ENCODE measurements around the gene MICU1.
A peak's percentile ranks its signal among the peaks of the same experiment; 100 is the strongest.
"Not testable (repeated sequence)": the region's sequence is repeated elsewhere in the genome, so short reads cannot be mapped to it uniquely, and the experiment has no call there.

MICU1 gene

DNA sequence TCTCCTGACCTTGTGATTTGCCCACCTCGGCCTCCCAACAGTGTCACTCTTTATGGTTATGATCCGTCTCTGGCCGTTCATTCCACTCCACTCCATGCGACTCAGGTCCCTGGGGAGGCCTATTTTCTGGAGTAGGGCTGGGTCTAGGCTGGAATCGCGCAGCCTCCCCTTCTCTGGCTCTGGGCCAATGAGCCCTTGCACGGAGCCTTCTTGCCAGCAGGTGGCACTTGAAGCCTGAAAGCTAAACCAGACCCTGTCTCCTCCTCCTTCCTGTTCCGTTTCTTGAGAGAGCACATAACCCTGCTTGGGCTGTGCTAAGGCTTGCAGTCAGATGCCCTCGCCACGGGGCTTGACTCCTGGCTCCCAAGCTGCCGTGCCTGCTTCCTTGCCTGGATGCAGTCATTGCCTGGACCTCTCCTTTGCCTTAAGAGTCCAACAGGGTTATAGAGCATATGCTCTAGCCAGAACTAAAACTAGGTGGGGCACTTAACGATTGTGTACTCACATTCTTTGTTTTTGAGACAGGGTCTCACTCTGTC is 261.6 kb downstream of the MICU1 start:
- FAIRE-seq (peak; percentile 98), DNase-seq (ENCODE audit: extremely low spot score, insufficient read length, low read depth) (peak; percentile 77)

GRCh38 chr10:72356987-72357386 is 268.9 kb downstream of the MICU1 start:
- DNase-seq (ENCODE audit: extremely low spot score, insufficient read length, low read depth) (no peak), FAIRE-seq (no peak)

DNA sequence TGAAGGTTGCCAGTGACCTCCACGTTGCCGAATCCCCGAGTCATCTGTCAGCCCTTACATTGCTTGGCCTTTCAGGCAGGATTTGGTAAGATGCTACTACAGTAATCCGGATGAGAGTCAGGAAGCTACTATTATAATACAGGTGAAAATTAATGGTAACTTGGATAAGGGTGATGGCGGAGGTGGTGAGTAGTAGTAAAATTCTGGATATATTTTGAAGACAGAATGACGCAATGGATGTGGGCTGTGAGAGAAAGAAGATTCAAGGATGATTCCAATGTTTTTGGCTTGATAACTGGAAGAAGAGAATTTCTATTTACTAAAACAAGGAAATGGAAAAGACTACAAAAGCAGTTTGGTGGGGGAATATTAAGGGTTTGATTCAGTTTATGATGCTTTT is 269.8 kb downstream of the MICU1 start:
- FAIRE-seq, result no peak
- no peak for DNase-seq (ENCODE audit: extremely low spot score, insufficient read length, low read depth)

DNA sequence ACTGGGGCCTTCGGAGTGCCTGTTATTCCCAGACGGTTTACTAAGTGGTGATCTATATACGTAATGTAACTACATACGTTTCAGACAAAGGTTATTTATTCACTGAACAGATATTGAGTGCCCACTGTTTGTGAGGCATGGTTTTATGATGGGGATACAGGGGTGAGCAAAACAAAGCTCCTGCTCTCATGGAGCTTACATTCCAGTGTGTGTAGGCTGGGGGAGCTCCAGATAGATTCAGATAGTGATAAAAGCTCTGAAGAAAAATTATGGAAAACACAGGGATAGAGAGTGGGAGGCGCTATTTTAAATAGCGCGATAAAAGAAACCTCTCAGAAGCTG is 270.7 kb downstream of the MICU1 start:
- no peak for FAIRE-seq
- no peak for DNase-seq (ENCODE audit: extremely low spot score, insufficient read length, low read depth)

- peak; percentile 89 for FAIRE-seq
- peak; percentile 87 for DNase-seq (ENCODE audit: extremely low spot score, insufficient read length, low read depth)
These were observed 271.3 kb downstream of the MICU1 start, which contains the start of gene DNAJB12 for GRCh38 chr10:72354356-72355213. Gene DNAJB12 (minus strand): TSS chr10:72354919. CDS start chr10:72354897, 22 bp downstream.

DNA sequence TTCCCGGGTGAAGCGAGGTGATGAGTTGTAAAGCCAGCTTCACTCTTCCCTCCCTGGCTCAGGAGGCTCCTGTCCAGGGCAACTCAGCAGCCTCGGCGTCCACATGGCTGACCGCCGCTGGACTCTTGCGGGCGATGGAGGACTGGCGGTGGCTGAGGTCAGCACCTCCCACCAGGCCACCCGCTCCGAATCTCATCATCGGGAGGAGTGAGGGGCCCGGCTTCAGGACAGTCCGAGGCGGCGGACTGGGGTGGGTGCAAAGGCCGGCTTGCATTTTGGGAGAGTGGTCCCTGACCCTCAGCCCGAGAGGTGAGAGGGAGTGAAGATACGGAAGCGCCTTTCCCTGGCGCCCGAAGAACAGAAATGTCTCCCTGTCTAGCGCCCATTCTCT is 271.9 kb downstream of the MICU1 start:
- DNase-seq (ENCODE audit: extremely low spot score, insufficient read length, low read depth) (no peak), FAIRE-seq (no peak)

DNA sequence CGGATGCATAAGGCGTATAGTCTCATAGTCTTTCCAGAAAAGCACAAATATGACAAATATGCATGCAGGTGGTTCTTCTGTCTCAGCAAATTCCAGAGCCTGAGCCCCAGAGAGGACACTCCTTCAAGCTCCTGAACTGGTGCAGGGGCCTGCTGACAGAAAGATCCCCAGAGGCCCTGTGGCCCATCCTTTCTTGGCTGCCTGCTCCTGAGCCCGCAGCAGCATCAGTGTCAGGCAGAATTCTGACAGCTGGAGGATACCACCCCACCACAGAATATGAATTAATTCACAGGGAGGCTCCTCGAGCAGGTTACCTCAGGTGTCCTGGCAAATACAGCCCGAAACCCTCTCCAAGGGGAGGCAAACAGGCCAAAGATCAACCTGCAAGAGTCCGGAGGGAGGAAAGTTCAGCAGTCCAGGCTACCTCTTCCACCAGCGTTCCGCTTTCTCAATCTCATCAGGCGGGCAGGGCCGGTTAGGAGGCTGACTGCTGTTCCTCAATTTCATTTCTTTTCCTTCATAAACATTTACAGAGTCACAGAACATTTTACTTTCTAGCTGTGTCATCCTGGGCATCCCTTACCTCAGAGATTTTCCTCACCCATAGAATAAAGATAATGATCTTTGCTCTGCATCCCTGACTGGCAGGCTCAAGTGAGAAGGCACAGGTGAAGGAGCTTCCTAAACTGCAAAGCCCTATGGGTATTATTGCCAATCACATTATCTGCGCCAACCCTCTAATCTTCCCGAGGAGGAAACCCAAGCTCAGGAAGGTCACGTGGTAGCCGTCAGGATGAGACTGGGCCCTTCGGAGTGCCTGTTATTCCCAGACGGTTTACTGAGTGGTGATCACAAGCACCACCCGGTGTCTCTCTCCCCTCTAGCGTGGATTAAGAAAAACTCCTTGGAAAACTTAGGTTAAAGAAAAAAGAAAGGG is 272.6 kb downstream of the MICU1 start:
- no peak for FAIRE-seq
- DNase-seq (ENCODE audit: extremely low spot score, insufficient read length, low read depth), result no peak

DNA sequence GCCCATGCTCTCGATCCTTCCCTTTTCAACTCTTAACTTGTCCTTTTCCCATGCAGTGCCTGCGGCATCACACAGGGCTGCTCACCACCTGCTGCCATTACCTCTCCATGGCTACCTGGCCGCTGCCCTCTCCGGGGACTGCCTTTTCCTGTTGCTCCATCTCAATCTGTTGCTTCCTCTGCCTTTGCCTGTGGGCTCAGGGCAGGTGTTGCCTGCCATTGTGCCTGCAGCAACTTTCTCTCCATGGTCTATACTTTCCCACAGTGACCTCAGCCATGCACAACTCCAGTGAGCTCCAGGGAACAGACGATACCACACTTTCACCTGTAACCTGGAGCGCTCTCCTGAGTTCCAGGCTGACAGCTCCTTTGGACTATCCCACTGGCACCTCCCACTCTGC is 274.4 kb downstream of the MICU1 start:
- DNase-seq (ENCODE audit: extremely low spot score, insufficient read length, low read depth), result no peak
- FAIRE-seq, result no peak

GRCh38 chr10:72349438-72349837 is 276.4 kb downstream of the MICU1 start:
- DNase-seq (ENCODE audit: extremely low spot score, insufficient read length, low read depth), result no peak
- no peak for FAIRE-seq

DNA sequence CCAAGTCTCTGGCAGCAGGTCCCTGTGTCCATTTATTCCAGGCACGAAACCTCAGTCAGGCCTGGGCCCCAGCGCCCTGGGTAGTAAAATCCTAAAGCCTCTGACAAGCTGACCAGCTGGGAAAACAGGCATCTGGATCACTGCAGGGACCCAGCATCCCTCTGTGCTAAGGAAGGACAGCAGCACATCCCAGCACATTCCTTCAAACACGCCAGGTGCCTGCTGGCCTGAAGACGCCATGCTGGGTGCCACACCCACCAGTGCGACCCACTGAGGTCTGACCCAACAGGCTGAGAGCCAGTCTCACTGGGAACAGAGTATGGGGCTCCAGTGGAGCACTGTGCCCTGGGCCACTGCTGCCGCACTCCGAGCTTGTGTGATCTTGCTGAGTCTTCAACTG is 277.6 kb downstream of the MICU1 start:
- DNase-seq (ENCODE audit: extremely low spot score, insufficient read length, low read depth) (no peak), FAIRE-seq (no peak)

- not testable (repeated sequence) for FAIRE-seq; DNase-seq (ENCODE audit: extremely low spot score, insufficient read length, low read depth)
These were observed 279.8 kb downstream of the MICU1 start for GRCh38 chr10:72346117-72346516.

DNA sequence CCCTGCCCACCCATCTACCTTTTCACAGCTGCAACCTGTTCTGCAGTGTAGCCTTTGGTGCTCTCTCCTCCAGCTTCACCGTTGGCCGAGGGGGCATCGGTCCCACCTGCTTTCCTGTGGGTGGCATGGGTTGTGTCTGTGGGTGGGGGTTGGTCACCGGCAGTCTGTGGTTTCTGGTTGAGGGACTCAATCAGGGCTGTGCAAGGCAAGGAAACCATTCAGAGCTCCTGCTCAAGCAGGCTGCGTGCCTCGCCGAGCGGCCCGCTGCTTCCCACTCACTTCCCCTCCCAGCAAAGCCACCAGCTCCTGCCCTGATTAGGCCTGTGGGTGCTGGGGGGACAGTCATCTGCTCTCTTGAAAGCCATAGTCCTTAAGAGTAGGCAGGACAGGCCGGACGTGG is 280.9 kb downstream of the MICU1 start:
- FAIRE-seq, result peak; percentile 71
- no peak for DNase-seq (ENCODE audit: extremely low spot score, insufficient read length, low read depth)

DNA sequence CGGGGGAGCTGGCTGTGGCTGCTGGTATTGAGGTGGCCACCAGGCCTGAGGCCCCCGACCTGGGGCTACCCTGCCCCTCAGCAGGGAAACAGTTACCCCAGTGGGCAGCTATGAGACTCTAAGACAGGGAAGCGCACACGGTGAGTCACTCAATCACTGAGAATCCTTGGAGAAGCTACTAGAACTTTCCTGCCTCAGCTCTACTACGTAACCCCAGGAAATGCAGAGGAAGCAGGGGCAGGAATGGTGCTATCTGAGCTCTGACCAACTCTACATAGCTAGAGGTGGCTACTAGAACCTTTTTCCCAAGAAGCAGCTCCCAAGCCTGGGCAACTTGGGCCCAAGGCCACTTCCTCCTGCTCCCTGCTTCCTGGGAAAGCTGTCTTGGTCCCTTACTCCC is 283.0 kb downstream of the MICU1 start:
- FAIRE-seq (no peak), DNase-seq (ENCODE audit: extremely low spot score, insufficient read length, low read depth) (no peak)

DNA sequence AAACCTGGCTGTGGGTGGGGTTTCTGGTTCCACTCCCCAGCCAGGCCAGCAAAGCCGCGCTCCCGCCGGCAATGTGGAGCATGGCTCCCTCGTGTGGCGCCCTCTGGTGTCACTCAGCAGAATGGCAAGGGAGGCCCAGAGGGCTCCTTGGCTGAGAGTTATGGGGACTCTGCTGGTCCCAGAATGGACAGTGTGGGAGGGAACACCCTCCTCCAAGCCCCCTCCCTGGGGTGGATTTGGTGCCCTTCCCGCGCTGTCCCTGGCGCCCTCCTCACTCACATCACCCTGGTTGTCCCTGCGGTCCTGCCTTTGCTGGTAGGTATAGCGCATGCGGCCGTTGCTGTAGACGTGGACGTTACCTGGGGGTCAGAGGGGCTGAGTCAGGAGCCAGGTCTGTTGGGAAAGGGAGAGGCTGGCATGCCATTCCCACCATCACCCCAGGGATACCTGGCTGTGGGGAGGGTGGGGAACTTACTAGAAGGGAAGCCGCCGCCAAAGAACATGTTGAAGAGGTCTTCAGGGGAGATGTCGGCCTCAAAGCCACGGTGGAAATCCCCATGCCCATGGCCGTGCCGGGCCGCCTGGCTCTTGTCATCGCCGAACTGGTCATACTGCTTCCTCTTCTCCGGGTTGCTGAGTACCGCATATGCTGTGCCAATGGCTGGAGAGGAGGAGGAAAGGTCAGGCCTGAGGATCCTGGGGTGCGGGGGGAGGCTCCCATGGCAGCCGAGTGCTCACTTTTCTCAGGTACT is 285.2 kb downstream of the MICU1 start:
- FAIRE-seq (peak; percentile 21), DNase-seq (ENCODE audit: extremely low spot score, insufficient read length, low read depth) (no peak)

GRCh38 chr10:72338180-72338579 is 287.7 kb downstream of the MICU1 start:
- FAIRE-seq (no peak), DNase-seq (ENCODE audit: extremely low spot score, insufficient read length, low read depth) (no peak)

- FAIRE-seq (no peak), DNase-seq (ENCODE audit: extremely low spot score, insufficient read length, low read depth) (no peak)
These were observed 288.2 kb downstream of the MICU1 start for GRCh38 chr10:72337722-72338121.

- DNase-seq (ENCODE audit: extremely low spot score, insufficient read length, low read depth) (no peak), FAIRE-seq (peak; percentile 67)
These were observed 288.7 kb downstream of the MICU1 start for GRCh38 chr10:72337039-72337629.

GRCh38 chr10:72336259-72337038 is 289.4 kb downstream of the MICU1 start:
- DNase-seq (ENCODE audit: extremely low spot score, insufficient read length, low read depth) (no peak), FAIRE-seq (no peak)

Measured in GM18507 (cell line).